Measurements from ENCODE around the gene EDA2R.

EDA2R gene, protein sequence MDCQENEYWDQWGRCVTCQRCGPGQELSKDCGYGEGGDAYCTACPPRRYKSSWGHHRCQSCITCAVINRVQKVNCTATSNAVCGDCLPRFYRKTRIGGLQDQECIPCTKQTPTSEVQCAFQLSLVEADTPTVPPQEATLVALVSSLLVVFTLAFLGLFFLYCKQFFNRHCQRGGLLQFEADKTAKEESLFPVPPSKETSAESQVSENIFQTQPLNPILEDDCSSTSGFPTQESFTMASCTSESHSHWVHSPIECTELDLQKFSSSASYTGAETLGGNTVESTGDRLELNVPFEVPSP

DNA sequence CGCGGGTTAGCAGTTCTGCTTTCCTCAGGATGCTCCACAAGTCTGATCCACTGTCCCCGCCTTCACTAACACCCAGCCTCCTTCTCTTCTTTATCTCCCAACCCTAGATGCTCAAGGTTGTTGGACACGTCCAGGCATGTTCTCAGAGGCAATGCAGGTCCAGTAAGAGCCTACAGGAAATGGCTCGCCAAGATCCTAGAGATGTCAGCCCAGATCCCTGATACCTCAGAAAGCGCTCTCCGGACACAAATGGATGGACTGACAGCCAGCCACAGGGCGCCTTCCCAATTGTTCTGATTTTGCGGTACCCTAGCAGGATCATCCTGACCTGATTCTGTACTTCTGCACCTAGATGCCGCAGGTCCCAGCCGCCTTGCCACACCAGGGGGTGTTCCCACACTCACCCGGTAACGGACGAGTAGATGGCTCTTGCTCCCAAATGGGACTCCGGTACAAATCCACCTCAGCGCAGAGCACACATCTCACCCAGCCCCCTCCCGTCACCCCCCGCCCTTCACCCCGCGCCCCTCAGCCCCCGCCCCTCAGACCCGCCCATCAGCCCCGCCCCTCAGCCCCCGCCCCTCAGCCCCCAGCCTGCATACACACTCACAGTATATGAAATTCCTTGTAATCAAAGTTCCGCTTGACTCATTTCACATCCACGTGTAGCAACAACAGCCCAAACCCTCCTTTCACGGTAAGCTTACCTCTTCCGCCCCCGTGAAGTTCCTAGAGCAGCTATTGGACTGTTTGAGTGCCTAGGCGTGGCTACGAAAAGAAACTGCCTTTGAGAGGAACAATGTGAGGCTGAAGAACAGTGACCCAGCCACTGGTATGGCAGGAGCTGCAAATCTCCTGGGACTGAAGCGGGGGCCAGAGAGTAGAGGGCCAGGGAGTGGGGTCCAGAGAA lies at the start of gene EDA2R:
TSS of gene EDA2R (minus strand) at position 488 of the 910 bp plus-strand sequence. CDS start 23,058 bp downstream, outside the sequence.
- Histone ChIP-seq H3K27ac (ENCODE audit: low read length) (no peak within 1 kb of the TSS), H3K4me3 (ENCODE audit: low read length) (peak within 1 kb of the TSS; percentile 85), H3K27me3 (ENCODE audit: insufficient read depth, low read length) (no peaks in the 10 kb centered on the region), H3K9me3 (ENCODE audit: insufficient read depth, low read depth, low read length) (no peaks in the 10 kb centered on the region), H3K9ac (ENCODE audit: low read depth, low read length) (peak within 1 kb of the TSS; percentile 24), H3K36me3 (ENCODE audit: insufficient read depth, low read depth, low read length) (no peaks in the 10 kb centered on the region), H3K4me1 (ENCODE audit: insufficient read depth, low read length) (no peaks in the 10 kb centered on the region; the same call in 1 of the 2 replicates)

DNA sequence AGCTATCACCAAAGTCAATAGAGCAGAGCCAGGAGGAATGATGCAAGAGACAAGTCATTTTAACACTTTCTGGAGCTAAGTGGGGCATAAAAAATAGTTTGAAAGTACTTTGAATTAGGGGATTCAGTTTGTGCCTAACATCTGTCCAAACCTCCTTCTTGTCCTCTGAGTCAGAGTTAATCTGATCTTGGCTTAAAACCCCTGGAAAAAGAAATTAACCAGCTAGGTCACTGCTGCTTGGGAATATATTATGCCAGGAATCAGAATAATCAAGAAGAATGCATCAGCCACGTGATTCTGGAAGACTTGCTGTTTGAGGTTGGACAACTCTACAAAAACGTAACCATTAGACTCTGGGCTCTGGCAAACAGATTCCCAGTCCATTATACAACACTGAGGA lies 45.3 kb upstream of the EDA2R start:
- no peaks in the 10 kb centered on the region for H3K27me3 ChIP-seq (ENCODE audit: insufficient read depth, low read length)
- H3K4me3 ChIP-seq (ENCODE audit: low read length), result no peak overlapping the region
- H3K4me1 ChIP-seq (ENCODE audit: insufficient read depth, low read length), result no peaks in the 10 kb centered on the region
- H3K27ac ChIP-seq (ENCODE audit: low read length), result no peak overlapping the region
- no peaks in the 10 kb centered on the region for H3K36me3 ChIP-seq (ENCODE audit: insufficient read depth, low read depth, low read length)
- no peak overlapping the region for H3K9ac ChIP-seq (ENCODE audit: low read depth, low read length)
- H3K9me3 ChIP-seq (ENCODE audit: insufficient read depth, low read depth, low read length), result no peaks in the 10 kb centered on the region

DNA sequence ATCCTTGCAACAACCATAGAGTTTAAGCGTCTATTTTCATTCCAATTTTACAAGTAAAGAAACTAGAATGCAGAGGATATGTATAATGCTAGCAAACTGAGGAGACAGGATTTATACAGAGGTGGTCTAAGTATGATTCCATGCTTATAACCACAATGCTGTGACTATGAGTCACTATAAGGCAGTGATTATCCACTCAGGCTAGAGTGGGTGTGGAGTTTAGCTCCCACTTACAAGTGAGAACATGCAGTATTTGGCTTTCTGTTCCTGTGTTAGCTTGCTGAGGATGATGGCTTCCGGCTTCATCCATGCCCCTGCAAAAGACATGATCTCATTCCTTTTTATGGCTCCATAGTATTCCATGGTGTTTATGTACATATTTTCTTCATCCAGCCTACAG lies 41.6 kb upstream of the EDA2R start:
- H3K4me1 ChIP-seq (ENCODE audit: insufficient read depth, low read length), result no peaks in the 10 kb centered on the region
- H3K27ac ChIP-seq (ENCODE audit: low read length), result no peak overlapping the region
- H3K9ac ChIP-seq (ENCODE audit: low read depth, low read length), result no peak overlapping the region
- no peaks in the 10 kb centered on the region for H3K9me3 ChIP-seq (ENCODE audit: insufficient read depth, low read depth, low read length)
- H3K36me3 ChIP-seq (ENCODE audit: insufficient read depth, low read depth, low read length), result no peaks in the 10 kb centered on the region
- no peaks in the 10 kb centered on the region for H3K27me3 ChIP-seq (ENCODE audit: insufficient read depth, low read length)
- no peak overlapping the region for H3K4me3 ChIP-seq (ENCODE audit: low read length)

DNA sequence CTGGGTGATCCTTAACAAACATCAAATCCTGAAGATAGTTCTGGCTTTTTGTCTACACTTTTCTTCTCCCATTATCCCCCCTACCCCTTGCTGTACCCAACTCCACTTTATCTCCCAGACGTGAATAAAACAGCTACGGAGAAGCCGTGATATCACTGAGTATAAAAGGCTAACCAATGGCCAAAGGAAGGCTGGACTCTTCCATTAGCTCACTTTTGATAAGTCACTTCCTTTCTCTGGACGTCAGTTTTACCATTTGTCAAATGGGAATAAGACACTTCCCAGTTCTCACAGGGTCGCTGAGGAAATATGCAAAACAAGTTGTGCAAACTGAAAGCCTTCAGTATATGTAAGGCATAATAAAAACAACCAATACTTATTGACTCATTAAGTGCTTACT lies 38.6 kb upstream of the EDA2R start:
- Histone ChIP-seq H3K27me3 (ENCODE audit: insufficient read depth, low read length) (no peaks in the 10 kb centered on the region), H3K27ac (ENCODE audit: low read length) (no peak overlapping the region), H3K4me1 (ENCODE audit: insufficient read depth, low read length) (no peaks in the 10 kb centered on the region), H3K36me3 (ENCODE audit: insufficient read depth, low read depth, low read length) (no peaks in the 10 kb centered on the region), H3K9me3 (ENCODE audit: insufficient read depth, low read depth, low read length) (no peaks in the 10 kb centered on the region), H3K9ac (ENCODE audit: low read depth, low read length) (no peak overlapping the region), H3K4me3 (ENCODE audit: low read length) (no peak overlapping the region)

DNA sequence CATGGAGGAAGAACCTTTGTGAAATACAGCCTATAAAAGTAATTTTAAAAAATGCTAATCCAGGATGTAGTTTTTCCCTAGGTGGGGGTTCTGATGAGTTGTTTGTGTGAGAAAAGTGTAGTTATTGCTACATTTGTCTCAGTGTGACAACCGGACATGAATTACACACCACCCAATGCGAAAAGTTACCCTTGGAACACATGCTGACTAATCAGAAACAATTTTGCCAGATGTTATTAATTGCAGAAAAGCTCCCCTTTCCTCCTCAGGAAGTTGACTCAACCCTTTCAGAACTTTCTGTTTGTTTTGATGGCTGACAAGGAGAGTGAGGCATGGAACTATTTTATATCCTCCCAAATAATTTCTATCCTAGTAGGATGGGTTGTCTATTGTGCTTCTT lies 38.1 kb upstream of the EDA2R start:
- Histone ChIP-seq H3K9me3 (ENCODE audit: insufficient read depth, low read depth, low read length) (no peaks in the 10 kb centered on the region), H3K9ac (ENCODE audit: low read depth, low read length) (no peak overlapping the region), H3K36me3 (ENCODE audit: insufficient read depth, low read depth, low read length) (no peaks in the 10 kb centered on the region), H3K4me3 (ENCODE audit: low read length) (no peak overlapping the region), H3K27me3 (ENCODE audit: insufficient read depth, low read length) (no peaks in the 10 kb centered on the region), H3K4me1 (ENCODE audit: insufficient read depth, low read length) (no peaks in the 10 kb centered on the region), H3K27ac (ENCODE audit: low read length) (no peak overlapping the region)

DNA sequence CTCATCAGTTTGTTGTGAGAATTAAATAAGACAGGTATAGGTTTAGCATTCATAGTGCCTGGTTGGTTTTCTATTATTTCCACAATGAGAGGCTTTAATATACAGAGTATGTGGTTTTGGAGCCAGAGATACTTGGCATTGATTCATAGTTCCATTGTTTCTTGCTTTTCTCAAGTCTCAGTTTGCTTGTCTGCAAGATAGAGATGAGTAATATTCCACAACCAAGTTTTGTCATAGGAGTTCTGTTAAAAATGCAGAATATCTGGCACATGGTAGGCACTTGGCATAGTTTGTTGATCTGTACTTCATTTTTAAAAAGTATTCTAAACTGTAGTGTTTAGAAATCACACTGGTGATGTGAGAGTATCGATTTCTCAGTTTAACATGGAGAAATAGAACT lies 37.5 kb upstream of the EDA2R start:
- Histone ChIP-seq H3K4me3 (ENCODE audit: low read length) (no peak overlapping the region), H3K27ac (ENCODE audit: low read length) (no peak overlapping the region), H3K9ac (ENCODE audit: low read depth, low read length) (no peak overlapping the region), H3K27me3 (ENCODE audit: insufficient read depth, low read length) (no peaks in the 10 kb centered on the region), H3K36me3 (ENCODE audit: insufficient read depth, low read depth, low read length) (no peaks in the 10 kb centered on the region), H3K4me1 (ENCODE audit: insufficient read depth, low read length) (no peaks in the 10 kb centered on the region), H3K9me3 (ENCODE audit: insufficient read depth, low read depth, low read length) (no peaks in the 10 kb centered on the region)

DNA sequence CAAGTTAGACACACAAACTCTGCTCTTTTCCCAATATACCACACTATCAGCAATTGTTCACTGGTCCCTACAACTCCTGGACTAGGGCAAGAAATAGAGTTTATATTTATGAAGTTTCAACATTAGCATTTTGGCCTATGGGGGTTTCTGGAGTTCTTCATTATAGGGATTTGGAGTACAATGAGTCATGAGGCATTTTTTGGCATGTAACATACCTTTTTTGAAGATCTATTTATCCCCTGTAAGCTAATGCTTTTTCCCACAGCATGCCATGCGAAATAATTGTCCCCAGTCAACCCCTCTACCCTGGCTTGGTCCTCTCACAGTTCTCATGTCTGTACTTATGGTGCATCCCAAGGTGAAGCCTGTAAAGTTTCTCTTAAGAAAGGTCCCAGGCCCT lies 36.7 kb upstream of the EDA2R start:
- Histone ChIP-seq H3K4me1 (ENCODE audit: insufficient read depth, low read length) (no peaks in the 10 kb centered on the region), H3K36me3 (ENCODE audit: insufficient read depth, low read depth, low read length) (no peaks in the 10 kb centered on the region), H3K27me3 (ENCODE audit: insufficient read depth, low read length) (no peaks in the 10 kb centered on the region), H3K9me3 (ENCODE audit: insufficient read depth, low read depth, low read length) (no peaks in the 10 kb centered on the region), H3K4me3 (ENCODE audit: low read length) (no peak overlapping the region), H3K27ac (ENCODE audit: low read length) (no peak overlapping the region), H3K9ac (ENCODE audit: low read depth, low read length) (no peak overlapping the region)

DNA sequence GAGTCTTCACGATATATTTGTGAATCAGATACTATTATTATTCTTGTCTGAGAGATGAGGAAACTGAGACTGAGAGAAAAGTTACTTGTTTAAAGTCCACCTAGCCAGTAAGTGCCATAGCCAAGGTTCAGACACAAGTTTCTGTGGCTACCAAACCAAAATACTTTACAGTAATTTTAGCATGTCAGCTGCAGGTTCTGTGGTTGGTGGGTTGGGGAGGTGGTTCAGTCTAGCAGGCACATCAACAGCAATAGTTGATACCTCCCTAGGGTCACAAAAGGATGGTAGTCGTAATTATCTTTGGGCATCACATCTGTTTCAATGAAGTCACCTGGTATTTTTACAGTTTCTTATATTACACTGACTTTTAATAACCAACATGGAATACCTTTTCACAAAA lies 35.6 kb upstream of the EDA2R start:
- Histone ChIP-seq H3K9me3 (ENCODE audit: insufficient read depth, low read depth, low read length) (no peaks in the 10 kb centered on the region), H3K27me3 (ENCODE audit: insufficient read depth, low read length) (no peaks in the 10 kb centered on the region), H3K27ac (ENCODE audit: low read length) (no peak overlapping the region), H3K4me3 (ENCODE audit: low read length) (no peak overlapping the region), H3K4me1 (ENCODE audit: insufficient read depth, low read length) (no peaks in the 10 kb centered on the region), H3K9ac (ENCODE audit: low read depth, low read length) (no peak overlapping the region), H3K36me3 (ENCODE audit: insufficient read depth, low read depth, low read length) (no peaks in the 10 kb centered on the region)

DNA sequence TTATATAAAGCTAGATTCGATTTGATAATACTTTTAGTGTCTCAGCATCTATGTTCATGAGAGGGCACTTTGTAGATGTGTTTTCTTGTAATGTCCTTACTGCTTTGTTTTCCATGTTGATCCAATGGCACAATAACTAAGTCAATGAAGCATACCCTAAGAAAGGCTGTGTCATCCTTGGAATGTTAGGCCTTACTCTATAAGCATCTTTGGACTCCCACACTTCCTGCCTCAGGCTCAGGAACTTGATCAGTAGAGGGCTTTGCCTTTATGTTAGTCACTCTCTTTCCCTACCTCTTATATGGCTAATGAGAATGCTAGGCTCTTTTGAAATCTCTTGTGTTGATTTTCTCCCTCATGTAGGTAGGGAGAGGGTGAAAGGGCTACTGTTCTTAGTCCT lies 33.2 kb upstream of the EDA2R start:
- H3K36me3 ChIP-seq (ENCODE audit: insufficient read depth, low read depth, low read length), result no peaks in the 10 kb centered on the region
- H3K27ac ChIP-seq (ENCODE audit: low read length), result no peak overlapping the region
- H3K9ac ChIP-seq (ENCODE audit: low read depth, low read length), result no peak overlapping the region
- no peaks in the 10 kb centered on the region for H3K27me3 ChIP-seq (ENCODE audit: insufficient read depth, low read length)
- no peaks in the 10 kb centered on the region for H3K9me3 ChIP-seq (ENCODE audit: insufficient read depth, low read depth, low read length)
- H3K4me1 ChIP-seq (ENCODE audit: insufficient read depth, low read length), result no peaks in the 10 kb centered on the region
- no peak overlapping the region for H3K4me3 ChIP-seq (ENCODE audit: low read length)

DNA sequence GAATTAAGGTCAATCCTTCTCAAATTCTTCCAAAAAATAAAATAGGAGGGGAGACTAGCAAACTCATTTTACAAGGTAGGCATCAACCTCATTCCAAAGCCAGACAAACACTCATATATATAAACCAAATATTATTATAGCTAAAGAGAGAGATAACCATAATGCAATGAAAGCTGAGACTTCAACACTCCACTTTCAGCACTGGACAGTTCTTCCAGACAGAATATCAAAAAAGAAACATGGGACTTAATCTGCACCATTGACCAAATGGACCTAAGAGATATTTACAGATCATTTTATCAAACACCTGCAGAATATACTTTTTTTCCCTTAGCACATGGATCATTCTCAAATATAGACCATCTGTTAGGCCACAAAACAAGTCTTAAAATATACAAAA lies 15.5 kb upstream of the EDA2R start:
- Histone ChIP-seq H3K36me3 (ENCODE audit: insufficient read depth, low read depth, low read length) (no peaks in the 10 kb centered on the region), H3K27ac (ENCODE audit: low read length) (no peak overlapping the region), H3K27me3 (ENCODE audit: insufficient read depth, low read length) (no peaks in the 10 kb centered on the region), H3K4me1 (ENCODE audit: insufficient read depth, low read length) (no peaks in the 10 kb centered on the region), H3K4me3 (ENCODE audit: low read length) (no peak overlapping the region), H3K9me3 (ENCODE audit: insufficient read depth, low read depth, low read length) (no peaks in the 10 kb centered on the region), H3K9ac (ENCODE audit: low read depth, low read length) (no peak overlapping the region)

DNA sequence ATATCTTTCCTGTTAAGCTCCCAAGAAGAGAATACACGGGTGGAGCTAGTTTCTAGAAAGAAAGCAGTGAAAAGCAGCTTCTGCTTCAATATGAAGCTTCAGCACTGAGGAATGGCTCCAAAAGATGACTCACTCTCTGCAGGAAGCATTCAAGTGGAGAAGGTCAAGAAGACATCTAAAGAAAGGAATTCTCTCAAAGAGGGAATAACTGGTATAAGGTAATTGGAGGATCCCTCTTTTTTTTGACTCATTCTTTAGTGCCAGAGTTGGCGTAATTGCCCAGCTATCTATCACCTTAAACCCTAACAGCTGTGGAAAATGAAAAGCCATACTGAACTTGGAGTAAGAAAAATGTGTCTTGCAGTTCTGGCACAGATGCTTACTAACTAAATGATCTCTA lies 3.5 kb downstream of the EDA2R start:
- H3K4me3 ChIP-seq (ENCODE audit: low read length), result no peak overlapping the region
- no peak overlapping the region for H3K9ac ChIP-seq (ENCODE audit: low read depth, low read length)
- H3K36me3 ChIP-seq (ENCODE audit: insufficient read depth, low read depth, low read length), result no peaks in the 10 kb centered on the region
- no peaks in the 10 kb centered on the region for H3K27me3 ChIP-seq (ENCODE audit: insufficient read depth, low read length)
- no peak overlapping the region for H3K27ac ChIP-seq (ENCODE audit: low read length)
- no peaks in the 10 kb centered on the region for H3K9me3 ChIP-seq (ENCODE audit: insufficient read depth, low read depth, low read length)
- no peaks in the 10 kb centered on the region; the same call in 1 of the 2 replicates for H3K4me1 ChIP-seq (ENCODE audit: insufficient read depth, low read length)

DNA sequence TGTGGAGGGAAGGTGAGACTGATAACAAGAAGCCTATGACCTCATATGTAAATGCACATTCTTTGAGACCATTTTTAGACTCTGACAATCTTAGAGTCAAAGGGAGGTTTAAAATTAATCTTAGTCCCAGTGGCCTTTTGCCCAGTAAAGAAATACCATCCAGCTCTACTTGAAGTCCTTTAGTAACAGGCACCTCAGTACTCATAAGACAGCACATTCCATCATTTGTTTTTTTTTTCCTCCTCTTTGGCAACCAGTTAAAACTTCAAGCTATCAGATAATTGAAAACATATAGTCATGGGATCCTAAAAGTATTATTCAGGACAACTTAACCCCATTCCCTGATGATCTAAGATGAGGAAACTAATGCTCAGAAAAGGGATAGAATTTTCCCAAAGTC lies 4.6 kb downstream of the EDA2R start:
- Histone ChIP-seq H3K36me3 (ENCODE audit: insufficient read depth, low read depth, low read length) (no peaks in the 10 kb centered on the region), H3K9me3 (ENCODE audit: insufficient read depth, low read depth, low read length) (no peaks in the 10 kb centered on the region), H3K4me3 (ENCODE audit: low read length) (no peak overlapping the region), H3K27me3 (ENCODE audit: insufficient read depth, low read length) (no peaks in the 10 kb centered on the region), H3K27ac (ENCODE audit: low read length) (no peak overlapping the region), H3K9ac (ENCODE audit: low read depth, low read length) (no peak overlapping the region), H3K4me1 (ENCODE audit: insufficient read depth, low read length) (no peaks in the 10 kb centered on the region; the same call in 1 of the 2 replicates)

Measured in iPS-20b (cell line).